NB4 (cell line): ENCODE data around the gene RGL2.

Experiments
- MYC ChIP-seq: IDR thresholded peaks from 2 replicates; pipeline ENCODE4 v1.6.1; 2011; ENCODE audit warnings: low read depth, low read length
- POLR2A ChIP-seq: IDR thresholded peaks from 2 replicates; pipeline ENCODE4 v1.6.1; 2011; ENCODE audit warnings: mild to moderate bottlenecking; ENCODE audit not compliant: insufficient read length; ENCODE audit errors: extremely low read depth
- TF ChIP-seq, protein P1 (sequence below): IDR thresholded peaks from one replicate; pipeline ENCODE4 v1.5.1; 2012; ENCODE audit warnings: low read depth, low read length
- TF ChIP-seq, protein P2 (sequence below): IDR thresholded peaks from 2 replicates; pipeline ENCODE4 v1.6.1; 2011; ENCODE audit warnings: low read depth, low read length

DNA sequence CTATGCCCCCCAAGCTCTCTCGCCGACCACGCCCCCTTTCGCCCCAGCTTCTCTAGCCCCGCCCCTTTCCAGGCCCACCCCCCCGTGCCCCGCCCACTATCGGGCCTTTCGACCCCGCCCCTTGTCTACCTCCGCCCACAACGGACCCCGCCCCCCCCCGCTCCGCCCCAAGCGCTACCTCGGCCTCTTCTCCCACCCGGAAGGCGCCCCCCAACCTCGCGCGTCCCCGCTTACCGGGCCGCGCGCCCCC is 18.6 kb upstream of the RGL2 start:
- TF ChIP-seq POLR2A (no peak), MYC (no peak)
- TF ChIP-seq, protein P1, sequence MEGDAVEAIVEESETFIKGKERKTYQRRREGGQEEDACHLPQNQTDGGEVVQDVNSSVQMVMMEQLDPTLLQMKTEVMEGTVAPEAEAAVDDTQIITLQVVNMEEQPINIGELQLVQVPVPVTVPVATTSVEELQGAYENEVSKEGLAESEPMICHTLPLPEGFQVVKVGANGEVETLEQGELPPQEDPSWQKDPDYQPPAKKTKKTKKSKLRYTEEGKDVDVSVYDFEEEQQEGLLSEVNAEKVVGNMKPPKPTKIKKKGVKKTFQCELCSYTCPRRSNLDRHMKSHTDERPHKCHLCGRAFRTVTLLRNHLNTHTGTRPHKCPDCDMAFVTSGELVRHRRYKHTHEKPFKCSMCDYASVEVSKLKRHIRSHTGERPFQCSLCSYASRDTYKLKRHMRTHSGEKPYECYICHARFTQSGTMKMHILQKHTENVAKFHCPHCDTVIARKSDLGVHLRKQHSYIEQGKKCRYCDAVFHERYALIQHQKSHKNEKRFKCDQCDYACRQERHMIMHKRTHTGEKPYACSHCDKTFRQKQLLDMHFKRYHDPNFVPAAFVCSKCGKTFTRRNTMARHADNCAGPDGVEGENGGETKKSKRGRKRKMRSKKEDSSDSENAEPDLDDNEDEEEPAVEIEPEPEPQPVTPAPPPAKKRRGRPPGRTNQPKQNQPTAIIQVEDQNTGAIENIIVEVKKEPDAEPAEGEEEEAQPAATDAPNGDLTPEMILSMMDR = no peak
- TF ChIP-seq, protein P2, sequence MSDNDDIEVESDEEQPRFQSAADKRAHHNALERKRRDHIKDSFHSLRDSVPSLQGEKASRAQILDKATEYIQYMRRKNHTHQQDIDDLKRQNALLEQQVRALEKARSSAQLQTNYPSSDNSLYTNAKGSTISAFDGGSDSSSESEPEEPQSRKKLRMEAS = no peak
